SU-DHL-6 (cell line): ENCODE data around the gene WNK1.

Experiments used
- H2AFZ ChIP-seq: fragments of 200-600 bp; sonication (generic); 2 replicates; pipeline ENCODE4 v1.6.1; 2014; ENCODE audit warnings: low read depth, mild to moderate bottlenecking, moderate library complexity, mixed read lengths, antibody characterized with exemption, low read length; ENCODE audit not compliant: severe bottlenecking
- H3F3A ChIP-seq: fragments of 200-600 bp; shearing (Covaris generic); 2 replicates; pipeline ENCODE4 v1.6.0; 2016; ENCODE audit warnings: antibody characterized with exemption, mild to moderate bottlenecking; ENCODE audit not compliant: insufficient read depth
- H3K27ac ChIP-seq: fragments of 200-600 bp; sonication (generic); 2 replicates; pipeline ENCODE4 v1.5.1; 2016; ENCODE audit warnings: low read depth, mild to moderate bottlenecking, low read length, moderate library complexity, mixed read lengths
- H3K27me3 ChIP-seq: fragments of 200-600 bp; sonication (generic), shearing (Covaris generic); 2 replicates; pipeline ENCODE4 v1.6.0; 2014; ENCODE audit warnings: mild to moderate bottlenecking, low read length
- H3K36me3 ChIP-seq: fragments of 200-600 bp; sonication (generic); 2 replicates; pipeline ENCODE4 v1.6.1; 2014; ENCODE audit warnings: mild to moderate bottlenecking, low read length, mixed read lengths
- H3K4me2 ChIP-seq: fragments of 300-600, 200-600 bp; shearing (Covaris generic), sonication (generic); 2 replicates; pipeline ENCODE4 v1.6.0; 2014; ENCODE audit warnings: low read length, low read depth, mild to moderate bottlenecking; ENCODE audit not compliant: poor library complexity, severe bottlenecking
- H3K4me3 ChIP-seq: fragments of 200-600 bp; sonication (generic); 2 replicates; pipeline ENCODE4 v1.5.1; 2014; ENCODE audit warnings: antibody characterized with exemption, low read length, mild to moderate bottlenecking, mixed read lengths; ENCODE audit not compliant: insufficient read depth, poor library complexity, severe bottlenecking
- H3K79me2 ChIP-seq: fragments of 200-600 bp; sonication (generic); 2 replicates; pipeline ENCODE4 v1.6.1; 2014; ENCODE audit warnings: mild to moderate bottlenecking, low read length, moderate library complexity; ENCODE audit not compliant: insufficient read depth
- H3K9ac ChIP-seq: fragments of 200-600 bp; sonication (generic); 2 replicates; pipeline ENCODE4 v1.7.0; 2014; ENCODE audit warnings: mild to moderate bottlenecking, low read length
- H3K9me2 ChIP-seq: fragments of 200-600 bp; sonication (generic); replicated peaks from 2 replicates; pipeline ENCODE4 v1.6.1; 2014; ENCODE audit warnings: low read length; ENCODE audit not compliant: insufficient read depth
- H3K9me3 ChIP-seq: fragments of 200-600 bp; sonication (generic); 2 replicates; pipeline ENCODE4 v1.6.1; 2014; ENCODE audit warnings: low read length, mixed read lengths; ENCODE audit not compliant: insufficient read depth
- H4K20me1 ChIP-seq: fragments of 200-600 bp; sonication (generic); 2 replicates; pipeline ENCODE4 v1.6.1; 2014; ENCODE audit warnings: low read depth, mild to moderate bottlenecking, antibody characterized with exemption, low read length, moderate library complexity, mixed read lengths
- CTCF ChIP-seq: fragments of 200-600 bp; sonication (generic); IDR thresholded peaks from one replicate; pipeline ENCODE4 v1.5.1; 2017; ENCODE audit warnings: antibody characterized with exemption, mild to moderate bottlenecking, low read length, moderate library complexity; ENCODE audit not compliant: insufficient read depth, poor library complexity, severe bottlenecking
- EZH2phosphoT487 ChIP-seq: fragments of 200-600 bp; sonication (generic), shearing (Covaris generic); conservative IDR thresholded peaks from 2 replicates; pipeline ENCODE4 v1.6.1; 2018; ENCODE audit warnings: mild to moderate bottlenecking, antibody characterized with exemption, low read length, moderate library complexity, mixed read lengths

The WNK1 gene

DNA sequence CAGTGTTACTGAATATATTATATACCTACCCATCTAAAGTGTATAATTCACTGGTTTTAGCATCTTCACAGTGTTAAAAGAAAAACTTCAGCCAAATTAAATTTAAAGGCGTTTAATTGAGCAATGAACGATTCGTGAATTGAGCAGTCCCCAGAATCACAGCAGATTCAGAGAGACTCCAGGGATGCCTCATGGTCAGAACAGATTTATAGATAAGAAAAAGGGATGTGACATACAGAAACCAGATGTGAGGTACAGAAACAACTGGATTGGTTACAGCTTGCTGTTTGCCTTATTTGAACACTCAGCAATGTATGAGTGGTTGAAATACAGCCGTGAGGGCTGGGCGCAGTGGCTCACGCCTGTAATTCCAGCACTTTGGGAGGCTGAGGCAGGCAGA is 84.6 kb downstream of the WNK1 start:
- no peaks in the 10 kb centered on the region for H3K27me3 ChIP-seq
- no peak overlapping the region for H3K9ac ChIP-seq
- TF ChIP-seq CTCF (no peak), EZH2phosphoT487 (no peak)
- H3F3A ChIP-seq = no peaks in the 10 kb centered on the region
- no peak overlapping the region for H2AFZ ChIP-seq
- no peaks in the 10 kb centered on the region for H3K9me2 ChIP-seq
- peaks cover 7% of the 10 kb centered on the region; the same call in 1 of the 2 replicates for H3K36me3 ChIP-seq
- no peak overlapping the region for H3K4me3 ChIP-seq
- H3K9me3 ChIP-seq = no peaks in the 10 kb centered on the region
- H3K79me2 ChIP-seq = no peaks in the 10 kb centered on the region
- H3K4me2 ChIP-seq = no peak overlapping the region
- H4K20me1 ChIP-seq = no peaks in the 10 kb centered on the region
- H3K27ac ChIP-seq = no peak overlapping the region

DNA sequence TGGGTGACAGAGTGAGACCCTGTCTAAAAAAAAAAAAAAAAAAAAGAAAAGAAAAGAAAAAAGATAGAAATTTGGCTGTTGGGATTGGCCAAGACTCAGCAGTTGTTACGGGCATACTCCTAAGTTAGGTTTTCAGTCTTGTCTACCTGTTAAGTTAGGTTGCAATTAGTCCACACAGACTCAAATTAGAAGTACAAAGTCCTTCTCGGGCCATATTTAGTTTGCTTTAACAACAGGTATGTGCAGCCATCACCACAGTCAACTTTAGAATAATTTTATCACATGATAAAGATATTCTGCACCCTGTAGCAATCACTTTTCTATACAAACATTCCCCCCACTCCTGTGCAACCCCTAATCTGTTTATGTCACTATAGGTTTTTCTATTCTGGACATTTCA is 85.2 kb downstream of the WNK1 start:
- no peaks in the 10 kb centered on the region for H3F3A ChIP-seq
- H3K79me2 ChIP-seq = no peaks in the 10 kb centered on the region; the same call in 1 of the 2 replicates
- H3K27ac ChIP-seq = no peak overlapping the region
- H3K9me2 ChIP-seq = no peaks in the 10 kb centered on the region
- H3K9ac ChIP-seq = no peak overlapping the region
- H3K9me3 ChIP-seq = no peaks in the 10 kb centered on the region
- no peaks in the 10 kb centered on the region for H3K27me3 ChIP-seq
- no peak overlapping the region for H3K4me2 ChIP-seq
- no peaks in the 10 kb centered on the region for H4K20me1 ChIP-seq
- H2AFZ ChIP-seq = no peak overlapping the region
- TF ChIP-seq CTCF = no peak
- no peak for TF ChIP-seq EZH2phosphoT487
- H3K36me3 ChIP-seq = peaks cover 7% of the 10 kb centered on the region; the same call in 1 of the 2 replicates
- H3K4me3 ChIP-seq = no peak overlapping the region

- no peak overlapping the region for H2AFZ ChIP-seq
- no peak overlapping the region for H3K9ac ChIP-seq
- no peaks in the 10 kb centered on the region for H4K20me1 ChIP-seq
- no peak overlapping the region for H3K4me2 ChIP-seq
- no peaks in the 10 kb centered on the region for H3K27me3 ChIP-seq
- TF ChIP-seq CTCF = no peak
- no peak for TF ChIP-seq EZH2phosphoT487
- H3F3A ChIP-seq = no peaks in the 10 kb centered on the region
- no peak overlapping the region for H3K4me3 ChIP-seq
- no peaks in the 10 kb centered on the region for H3K9me2 ChIP-seq
- H3K9me3 ChIP-seq = no peaks in the 10 kb centered on the region
- H3K79me2 ChIP-seq = peaks cover 16% of the 10 kb centered on the region; the same call in 1 of the 2 replicates
- peaks cover 7% of the 10 kb centered on the region; the same call in 1 of the 2 replicates for H3K36me3 ChIP-seq
- no peak overlapping the region for H3K27ac ChIP-seq
These were observed 91.2 kb downstream of the WNK1 start for GRCh38 chr12:843609-844008.
